Fibroblast of lung (primary cell): ENCODE results near the gene TENT5A. TPM values are rescaled to one million over a fixed set of nuclear protein-coding genes. Genes with fewer than 3 reads are reported as not detected.

Experiments
- DNase-seq, 2 donors: peaks; one replicate each; pipeline versions ENCODE4 v3.0.0 to v3.0.0-alpha.2; 2010; ENCODE audit warnings: low read depth in 2 of 2
- H2AFZ ChIP-seq: 2 replicates; pipeline ENCODE4 v1.5.1; 2012; ENCODE audit warnings: low read length, control low read depth, inconsistent platforms
- H3K27ac ChIP-seq: 2 replicates; pipeline ENCODE4 v1.5.1; 2011; ENCODE audit warnings: low read length, control low read depth; ENCODE audit not compliant: insufficient read depth
- H3K27me3 ChIP-seq: 2 replicates; pipeline ENCODE4 v1.5.1; 2011; ENCODE audit warnings: mild to moderate bottlenecking, low read length; ENCODE audit not compliant: control insufficient read depth, insufficient read depth
- H3K36me3 ChIP-seq: 2 replicates; pipeline ENCODE4 v1.5.1; 2011; ENCODE audit warnings: low read length; ENCODE audit not compliant: control insufficient read depth, insufficient read depth
- H3K4me1 ChIP-seq: 2 replicates; pipeline ENCODE4 v1.5.1; 2011; ENCODE audit warnings: low read length; ENCODE audit not compliant: control insufficient read depth, insufficient read depth; ENCODE audit errors: extremely low read depth
- H3K4me2 ChIP-seq: 2 replicates; pipeline ENCODE4 v1.5.1; 2011; ENCODE audit warnings: low read length, control low read depth; ENCODE audit not compliant: insufficient read depth; ENCODE audit errors: extremely low read depth
- H3K4me3 ChIP-seq, 4 experiments: fragments of 200-600 bp in 1 of 4; sonication (generic) in 1 of 4; replicated peaks in 1 of 4; 2 replicates each; pipeline ENCODE4 v1.5.1; 2011 to 2016; ENCODE audit warnings: low read length in 4 of 4, low read depth in 3 of 4, mild to moderate bottlenecking in 3 of 4, control low read depth in 2 of 4, inconsistent platforms in 1 of 4, mixed read lengths in 1 of 4; ENCODE audit not compliant: insufficient read depth in 1 of 4; ENCODE audit errors: control extremely low read depth in 1 of 4
- H3K79me2 ChIP-seq: 2 replicates; pipeline ENCODE4 v1.5.1; 2012; ENCODE audit warnings: mild to moderate bottlenecking, low read length, inconsistent platforms; ENCODE audit not compliant: control insufficient read depth, insufficient read depth
- H3K9ac ChIP-seq: 2 replicates; pipeline ENCODE4 v1.5.1; 2011; ENCODE audit warnings: mild to moderate bottlenecking, low read length, control low read depth; ENCODE audit not compliant: insufficient read depth
- H3K9me3 ChIP-seq: 2 replicates; pipeline ENCODE4 v1.5.1; 2012; ENCODE audit warnings: low read depth, low read length; ENCODE audit not compliant: control insufficient read depth, insufficient read depth
- H4K20me1 ChIP-seq: 2 replicates; pipeline ENCODE4 v1.5.1; 2011; ENCODE audit warnings: low read length; ENCODE audit not compliant: control insufficient read depth, insufficient read depth; ENCODE audit errors: extremely low read depth
- CTCF ChIP-seq, 2 donors: IDR thresholded peaks in 1 of 2; conservative IDR thresholded peaks in 1 of 2; 1 replicate in 1 of 2; 2 replicates in 1 of 2; pipeline ENCODE4 v1.5.1; 2011 to 2012; ENCODE audit warnings: low read length in 2 of 2, control low read depth in 1 of 2, inconsistent platforms in 1 of 2, low read depth in 1 of 2, mild to moderate bottlenecking in 1 of 2
- EZH2 ChIP-seq: IDR thresholded peaks from 2 replicates; pipeline ENCODE4 v1.5.1; 2012; ENCODE audit warnings: low read length, control low read depth, mild to moderate bottlenecking; ENCODE audit errors: missing control alignments
- polyA plus RNA-seq, 2 donors: library from polyadenylated mRNA; depleted of rRNA in 1 of 2; stranded (reverse) in 1 of 2; unstranded in 1 of 2; fragments of >200 nt; gene quantifications; 2 replicates each; pipeline ENCODE4 v1.2.1, GENCODE V29; 2011 to 2012; ENCODE audit warnings: missing spikeins in 1 of 2
- total RNA-seq: library from RNA; depleted of rRNA; stranded (reverse); fragments of >200 nt; gene quantifications from 2 replicates; pipeline ENCODE4 v1.2.1, GENCODE V29; 2014

TENT5A gene
- total and polyA plus RNA-seq, 2 donors (not counting 1 experiment from before 2014, with no cell fraction given): 8.3 to 24.6 TPM

GRCh38 chr6:81725127-81725526 lies 27.4 kb downstream of the TENT5A start:
- Histone ChIP-seq H3K4me3 (no peak overlapping the region), H4K20me1 (no peaks in the 10 kb centered on the region), H3K27me3 (no peaks in the 10 kb centered on the region), H2AFZ (no peak overlapping the region), H3K27ac (no peak overlapping the region), H3K36me3 (no peaks in the 10 kb centered on the region), H3K9ac (no peak overlapping the region), H3K4me1 (no peaks in the 10 kb centered on the region), H3K79me2 (no peaks in the 10 kb centered on the region), H3K4me2 (no peak overlapping the region), H3K9me3 (no peaks in the 10 kb centered on the region)
- no peak for DNase-seq
- TF ChIP-seq CTCF (conservative IDR thresholded peaks at IDR 0.05 in 1 of 2, IDR thresholded peaks at IDR 0.05 in 1 of 2; ENCODE audit: low read depth in 1 of 2, low read length in 2 of 2): no peak
- no peak for TF ChIP-seq EZH2

GRCh38 chr6:81722506-81723223 lies 29.8 kb downstream of the TENT5A start:
- Histone ChIP-seq H3K4me1 (no peaks in the 10 kb centered on the region), H3K4me2 (no peak overlapping the region), H3K27ac (no peak overlapping the region), H3K27me3 (no peaks in the 10 kb centered on the region), H3K36me3 (no peaks in the 10 kb centered on the region), H2AFZ (no peak overlapping the region), H3K4me3 (no peak overlapping the region), H3K9ac (no peak overlapping the region), H4K20me1 (no peaks in the 10 kb centered on the region), H3K9me3 (no peaks in the 10 kb centered on the region), H3K79me2 (no peaks in the 10 kb centered on the region)
- peak in 1 of 2 donors; percentile 13 for DNase-seq
- TF ChIP-seq CTCF (conservative IDR thresholded peaks at IDR 0.05 in 1 of 2, IDR thresholded peaks at IDR 0.05 in 1 of 2; ENCODE audit: low read depth in 1 of 2, low read length in 2 of 2) (no peak), EZH2 (no peak)

GRCh38 chr6:81720427-81720826 lies 32.1 kb downstream of the TENT5A start:
- TF ChIP-seq EZH2 (no peak), CTCF (conservative IDR thresholded peaks at IDR 0.05 in 1 of 2, IDR thresholded peaks at IDR 0.05 in 1 of 2; ENCODE audit: low read depth in 1 of 2, low read length in 2 of 2) (no peak)
- Histone ChIP-seq H2AFZ (no peak overlapping the region), H3K4me1 (no peaks in the 10 kb centered on the region), H3K27me3 (no peaks in the 10 kb centered on the region), H4K20me1 (no peaks in the 10 kb centered on the region), H3K36me3 (no peaks in the 10 kb centered on the region), H3K79me2 (no peaks in the 10 kb centered on the region), H3K9me3 (no peaks in the 10 kb centered on the region), H3K9ac (no peak overlapping the region), H3K27ac (no peak overlapping the region), H3K4me2 (no peak overlapping the region), H3K4me3 (no peak overlapping the region)
- DNase-seq: no peak
